ENCODE measurements around the gene NXN.
"Not testable (repeated sequence)": the region's sequence is repeated elsewhere in the genome, so short reads cannot be mapped to it uniquely, and the experiment has no call there.

NXN gene

GRCh38 chr17:862582-862981 lies 117.0 kb downstream of the NXN start:
- DNase-seq (ENCODE audit: low read depth in 2 of 2): no peak

GRCh38 chr17:861364-861763 lies 118.2 kb downstream of the NXN start:
- no peak for DNase-seq (ENCODE audit: low read depth in 2 of 2)

GRCh38 chr17:860805-861204 lies 118.8 kb downstream of the NXN start:
- DNase-seq (ENCODE audit: low read depth in 2 of 2): no peak

- no peak for DNase-seq (ENCODE audit: low read depth in 2 of 2)
Measured at GRCh38 chr17:859824-860195, 119.8 kb downstream of the NXN start.

GRCh38 chr17:859061-859823 lies 120.3 kb downstream of the NXN start:
- no peak for DNase-seq (ENCODE audit: low read depth in 2 of 2)

GRCh38 chr17:856149-856548 lies 123.4 kb downstream of the NXN start:
- DNase-seq (ENCODE audit: low read depth in 2 of 2): no peak

GRCh38 chr17:855569-855968 lies 124.0 kb downstream of the NXN start:
- DNase-seq (ENCODE audit: low read depth in 2 of 2): no peak

- not testable (repeated sequence) for DNase-seq (ENCODE audit: low read depth in 2 of 2)
Measured at GRCh38 chr17:852850-853249, 126.7 kb downstream of the NXN start.

- no peak for DNase-seq (ENCODE audit: low read depth in 2 of 2)
Measured at GRCh38 chr17:852349-852748, 127.2 kb downstream of the NXN start.

- DNase-seq (ENCODE audit: low read depth in 2 of 2): no peak
Measured at GRCh38 chr17:851924-852323, 127.7 kb downstream of the NXN start.

GRCh38 chr17:850851-851763 lies 128.5 kb downstream of the NXN start:
- DNase-seq (ENCODE audit: low read depth in 2 of 2): no peak

- no peak for DNase-seq (ENCODE audit: low read depth in 2 of 2)
Measured at GRCh38 chr17:850086-850850, 129.3 kb downstream of the NXN start.

- DNase-seq (ENCODE audit: low read depth in 2 of 2): no peak
Measured at GRCh38 chr17:848402-848801, 131.2 kb downstream of the NXN start.

- DNase-seq (ENCODE audit: low read depth in 2 of 2): no peak
Measured at GRCh38 chr17:846901-847843, 132.4 kb downstream of the NXN start.

GRCh38 chr17:841313-841712 lies 138.3 kb downstream of the NXN start:
- no peak for DNase-seq (ENCODE audit: low read depth in 2 of 2)

GRCh38 chr17:838486-838885 lies 141.1 kb downstream of the NXN start:
- no peak for DNase-seq (ENCODE audit: low read depth in 2 of 2)

GRCh38 chr17:836151-836550 lies 143.4 kb downstream of the NXN start:
- no peak for DNase-seq (ENCODE audit: low read depth in 2 of 2)

GRCh38 chr17:835721-836120 lies 143.9 kb downstream of the NXN start:
- DNase-seq (ENCODE audit: low read depth in 2 of 2): not testable (repeated sequence)

GRCh38 chr17:835263-835662 lies 144.3 kb downstream of the NXN start:
- DNase-seq (ENCODE audit: low read depth in 2 of 2): no peak

- no peak for DNase-seq (ENCODE audit: low read depth in 2 of 2)
Measured at GRCh38 chr17:834136-834535, 145.4 kb downstream of the NXN start.

- DNase-seq (ENCODE audit: low read depth in 2 of 2): no peak
Measured at GRCh38 chr17:830950-831349, 148.6 kb downstream of the NXN start.

Data from stimulated activated CD4-positive, alpha-beta T cell treated with anti-CD3 and anti-CD28 coated beads, Interleukin-4, amount 100 ng/mL, for 48 hours (primary cell).